ENCODE measurements around the gene PRKCE. TPM values are rescaled to one million over a fixed set of nuclear protein-coding genes. Genes with fewer than 3 reads are reported as not detected.

The PRKCE gene
- total and polyA plus RNA-seq, 4 donors = 2.5 to 38.6 (median 5.8) TPM

DNA sequence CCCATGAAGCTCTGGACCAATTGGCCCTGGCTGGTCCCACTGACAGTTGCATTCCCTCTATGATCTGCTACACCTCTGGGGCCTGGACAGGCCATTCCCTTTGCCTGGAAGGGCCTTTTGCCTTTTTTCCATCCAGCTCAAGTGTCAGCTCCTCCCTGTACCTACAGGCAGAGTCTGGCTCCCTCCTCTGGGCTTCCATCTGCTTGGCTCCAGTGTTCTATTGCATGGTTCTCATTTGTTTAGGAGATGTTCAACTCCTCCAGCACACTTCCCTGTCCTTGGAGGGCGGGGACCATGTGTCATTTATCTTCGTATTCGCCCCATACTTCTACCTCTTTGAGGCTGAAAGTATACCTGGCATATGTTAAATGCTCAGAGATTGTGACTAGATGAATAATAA is 61.1 kb downstream of the PRKCE start:
- no peak for DNase-seq (ENCODE audit: low spot score)
- H3K36me3 ChIP-seq (ENCODE audit: control insufficient read depth in 4 of 4, insufficient read depth in 3 of 4, low read depth in 1 of 4, low read length in 3 of 4) = no peaks in the 10 kb centered on the region
- no peaks in the 10 kb centered on the region for H3K27me3 ChIP-seq (ENCODE audit: control insufficient read depth in 4 of 4, insufficient read depth in 4 of 4, low read length in 3 of 4)
- peaks cover 0 to 6% (median 2%) of the 10 kb centered on the region in 4 donors for H3K4me1 ChIP-seq (ENCODE audit: control insufficient read depth in 4 of 4, insufficient read depth in 4 of 4, low read length in 3 of 4)
- H3K9ac ChIP-seq (ENCODE audit: low read depth in 1 of 2, low read length in 2 of 2) = no peak overlapping the region
- 93% methylated on average over 3 of the region's 3 CpGs for WGBS
- no peaks in the 10 kb centered on the region for H3K9me3 ChIP-seq (ENCODE audit: control insufficient read depth in 4 of 4, low read length in 3 of 4)
- H3K27ac ChIP-seq (ENCODE audit: low read depth in 1 of 2, low read length in 2 of 2) = no peak overlapping the region
- TF ChIP-seq YY1 (IDR thresholded peaks at IDR 0.05) (no peak), HNF4G (IDR thresholded peaks at IDR 0.05) (no peak), TAF1 (conservative IDR thresholded peaks at IDR 0.05) (no peak), NR2F2 (IDR thresholded peaks at IDR 0.05) (no peak), SP1 (IDR thresholded peaks at IDR 0.05) (no peak), FOXA2 (IDR thresholded peaks at IDR 0.05) (no peak), RXRA (IDR thresholded peaks at IDR 0.05) (no peak), ATF3 (IDR thresholded peaks at IDR 0.05) (no peak), EGR1 (IDR thresholded peaks at IDR 0.05; ENCODE audit: low read depth in 2 of 2) (no peak), CTCF (IDR thresholded peaks at IDR 0.05; ENCODE audit: low read depth, low read length, missing input control) (no peak), RAD21 (IDR thresholded peaks at IDR 0.05) (no peak), HNF4A (conservative IDR thresholded peaks at IDR 0.05) (no peak), GABPA (IDR thresholded peaks at IDR 0.05 in 1 of 2, conservative IDR thresholded peaks at IDR 0.05 in 1 of 2) (no peak), ZBTB33 (IDR thresholded peaks at IDR 0.05) (no peak), JUND (IDR thresholded peaks at IDR 0.05) (no peak), FOXA1 (IDR thresholded peaks at IDR 0.05) (no peak)
- TF ChIP-seq, protein P1, sequence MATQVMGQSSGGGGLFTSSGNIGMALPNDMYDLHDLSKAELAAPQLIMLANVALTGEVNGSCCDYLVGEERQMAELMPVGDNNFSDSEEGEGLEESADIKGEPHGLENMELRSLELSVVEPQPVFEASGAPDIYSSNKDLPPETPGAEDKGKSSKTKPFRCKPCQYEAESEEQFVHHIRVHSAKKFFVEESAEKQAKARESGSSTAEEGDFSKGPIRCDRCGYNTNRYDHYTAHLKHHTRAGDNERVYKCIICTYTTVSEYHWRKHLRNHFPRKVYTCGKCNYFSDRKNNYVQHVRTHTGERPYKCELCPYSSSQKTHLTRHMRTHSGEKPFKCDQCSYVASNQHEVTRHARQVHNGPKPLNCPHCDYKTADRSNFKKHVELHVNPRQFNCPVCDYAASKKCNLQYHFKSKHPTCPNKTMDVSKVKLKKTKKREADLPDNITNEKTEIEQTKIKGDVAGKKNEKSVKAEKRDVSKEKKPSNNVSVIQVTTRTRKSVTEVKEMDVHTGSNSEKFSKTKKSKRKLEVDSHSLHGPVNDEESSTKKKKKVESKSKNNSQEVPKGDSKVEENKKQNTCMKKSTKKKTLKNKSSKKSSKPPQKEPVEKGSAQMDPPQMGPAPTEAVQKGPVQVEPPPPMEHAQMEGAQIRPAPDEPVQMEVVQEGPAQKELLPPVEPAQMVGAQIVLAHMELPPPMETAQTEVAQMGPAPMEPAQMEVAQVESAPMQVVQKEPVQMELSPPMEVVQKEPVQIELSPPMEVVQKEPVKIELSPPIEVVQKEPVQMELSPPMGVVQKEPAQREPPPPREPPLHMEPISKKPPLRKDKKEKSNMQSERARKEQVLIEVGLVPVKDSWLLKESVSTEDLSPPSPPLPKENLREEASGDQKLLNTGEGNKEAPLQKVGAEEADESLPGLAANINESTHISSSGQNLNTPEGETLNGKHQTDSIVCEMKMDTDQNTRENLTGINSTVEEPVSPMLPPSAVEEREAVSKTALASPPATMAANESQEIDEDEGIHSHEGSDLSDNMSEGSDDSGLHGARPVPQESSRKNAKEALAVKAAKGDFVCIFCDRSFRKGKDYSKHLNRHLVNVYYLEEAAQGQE (IDR thresholded peaks at IDR 0.05) = no peak
- TF ChIP-seq, protein P2, sequence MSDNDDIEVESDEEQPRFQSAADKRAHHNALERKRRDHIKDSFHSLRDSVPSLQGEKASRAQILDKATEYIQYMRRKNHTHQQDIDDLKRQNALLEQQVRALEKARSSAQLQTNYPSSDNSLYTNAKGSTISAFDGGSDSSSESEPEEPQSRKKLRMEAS (IDR thresholded peaks at IDR 0.05) = no peak
- no peak overlapping the region for H3K4me3 ChIP-seq (ENCODE audit: low read depth in 1 of 3, low read length in 3 of 3)

All from liver (tissue), 9 donors.